SK-N-SH treated with all-trans-retinoic acid at 6 μM for 48 hours (cell line): Measurements from ENCODE around the gene CRYL1.

Source experiments
- ATAC-seq: fragments of 200-7000 bp; cut with Tn5 transposase; 3 replicates; pipeline ENCODE4 v1.9.1; 2020; ENCODE audit warnings: mild to moderate bottlenecking, moderate library complexity
- ARNTL ChIP-seq: fragments of 450-650 bp; formaldehyde crosslinking; IDR thresholded peaks from 2 replicates; pipeline ENCODE4 v1.5.0; 2020; ENCODE audit warnings: low read depth, mild to moderate bottlenecking, moderate library complexity, borderline replicate concordance
- BACH2 ChIP-seq: fragments of 250-450 bp; sonication (Bioruptor Pico); IDR thresholded peaks from 2 replicates; pipeline ENCODE4 v1.9.0; 2021; ENCODE audit warnings: mild to moderate bottlenecking, borderline replicate concordance
- CSDC2 ChIP-seq: fragments of 250-450 bp; sonication (Bioruptor Pico); IDR thresholded peaks from 2 replicates; pipeline ENCODE4 v1.5.0; 2020; ENCODE audit warnings: mild to moderate bottlenecking, moderate library complexity
- ESRRG ChIP-seq: fragments of 250-450 bp; sonication (Bioruptor Pico); IDR thresholded peaks from 2 replicates; pipeline ENCODE4 v1.6.1; 2021; ENCODE audit warnings: mild to moderate bottlenecking
- GLIS3 ChIP-seq: fragments of 250-450 bp; sonication (Bioruptor Pico); IDR thresholded peaks from 2 replicates; pipeline ENCODE4 v1.5.0; 2020; ENCODE audit warnings: mild to moderate bottlenecking, moderate library complexity
- ISL1 ChIP-seq: fragments of 250-450 bp; sonication (Bioruptor Pico); IDR thresholded peaks from 2 replicates; pipeline ENCODE4 v2.1.2; 2022; ENCODE audit warnings: mild to moderate bottlenecking, moderate library complexity
- OSR1 ChIP-seq: fragments of 250-450 bp; sonication (Bioruptor Pico); IDR thresholded peaks from 2 replicates; pipeline ENCODE4 v1.8.0; 2022; ENCODE audit warnings: moderate library complexity, mild to moderate bottlenecking, inconsistent platforms
- PPARA ChIP-seq: fragments of 250-450 bp; sonication (Bioruptor Pico); IDR thresholded peaks from 2 replicates; pipeline ENCODE4 v1.5.0; 2020; ENCODE audit warnings: mild to moderate bottlenecking, borderline replicate concordance
- RARB ChIP-seq: fragments of 250-450 bp; sonication (Bioruptor Pico); IDR thresholded peaks from 2 replicates; pipeline ENCODE4 v1.8.0; 2021; ENCODE audit warnings: mild to moderate bottlenecking, moderate library complexity
- TCF4 ChIP-seq: fragments of 250-450 bp; sonication (Bioruptor Pico); IDR thresholded peaks from 2 replicates; pipeline ENCODE4 v1.8.0; 2021; ENCODE audit warnings: mild to moderate bottlenecking, moderate library complexity, borderline replicate concordance
- ZC3H10 ChIP-seq: fragments of 250-450 bp; sonication (Bioruptor Pico); IDR thresholded peaks from 2 replicates; pipeline ENCODE4 v1.5.1; 2021; ENCODE audit warnings: mild to moderate bottlenecking, moderate library complexity
- ZFP3 ChIP-seq: fragments of 250-450 bp; sonication (Bioruptor Pico); IDR thresholded peaks from 2 replicates; pipeline ENCODE4 v1.5.0; 2020; ENCODE audit warnings: mild to moderate bottlenecking, moderate library complexity
- ZFP30 ChIP-seq: fragments of 450-650 bp; formaldehyde crosslinking; IDR thresholded peaks from 2 replicates; pipeline ENCODE4 v1.5.0; 2022; ENCODE audit warnings: mild to moderate bottlenecking, moderate library complexity
- ZNF565 ChIP-seq: fragments of 450-650 bp; formaldehyde crosslinking; conservative IDR thresholded peaks from 2 replicates; pipeline ENCODE4 v1.5.0; 2020; ENCODE audit warnings: low read depth, mild to moderate bottlenecking, moderate library complexity
- ZNF70 ChIP-seq: fragments of 450-650 bp; formaldehyde crosslinking; IDR thresholded peaks from 2 replicates; pipeline ENCODE4 v1.5.0; 2020; ENCODE audit warnings: mild to moderate bottlenecking, moderate library complexity
- ZNF8 ChIP-seq: fragments of 450-650 bp; formaldehyde crosslinking; IDR thresholded peaks from 2 replicates; pipeline ENCODE4 v1.5.0; 2020; ENCODE audit warnings: mild to moderate bottlenecking, moderate library complexity
- TF ChIP-seq, protein P1 (sequence below): fragments of 250-450 bp; sonication (Bioruptor Pico); IDR thresholded peaks from 2 replicates; pipeline ENCODE4 v1.5.1; 2020; ENCODE audit warnings: low read depth, mild to moderate bottlenecking, moderate library complexity
- TF ChIP-seq, protein P2 (sequence below): fragments of 250-450 bp; sonication (Bioruptor Pico); IDR thresholded peaks from 2 replicates; pipeline ENCODE4 v1.8.0; 2020; ENCODE audit warnings: mild to moderate bottlenecking, moderate library complexity, borderline replicate concordance
- TF ChIP-seq, protein P3 (sequence below): fragments of 250-450 bp; sonication (Bioruptor Pico); IDR thresholded peaks from 2 replicates; pipeline ENCODE4 v1.8.0; 2021; ENCODE audit warnings: low read depth, mild to moderate bottlenecking, moderate library complexity, borderline replicate concordance
- TF ChIP-seq, protein P4 (sequence below): fragments of 250-450 bp; sonication (Bioruptor Pico); IDR thresholded peaks from 2 replicates; pipeline ENCODE4 v1.5.1; 2021; ENCODE audit warnings: mild to moderate bottlenecking, moderate library complexity

CRYL1 gene

DNA sequence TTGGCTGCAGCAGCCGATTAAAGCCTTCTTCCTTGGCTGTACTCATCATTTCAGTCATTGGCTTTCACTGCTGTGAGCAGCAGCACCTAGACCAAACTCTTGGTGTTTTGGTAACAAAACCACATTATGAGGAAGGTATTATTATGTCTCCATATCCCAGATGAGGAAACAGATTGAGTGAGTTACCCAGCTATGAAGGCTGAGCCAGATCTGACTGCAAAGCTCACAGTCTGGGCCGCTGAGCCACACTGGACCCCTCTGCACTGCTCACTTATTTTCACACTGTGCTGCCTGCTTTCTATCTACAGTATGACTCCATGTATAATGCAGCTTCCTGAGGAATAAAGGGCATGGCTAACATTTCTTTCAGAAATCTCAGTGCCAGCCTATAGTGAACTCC, 24.5 kb downstream of the CRYL1 start:
- TF ChIP-seq ZNF565 = no peak
- TF ChIP-seq, protein P1, sequence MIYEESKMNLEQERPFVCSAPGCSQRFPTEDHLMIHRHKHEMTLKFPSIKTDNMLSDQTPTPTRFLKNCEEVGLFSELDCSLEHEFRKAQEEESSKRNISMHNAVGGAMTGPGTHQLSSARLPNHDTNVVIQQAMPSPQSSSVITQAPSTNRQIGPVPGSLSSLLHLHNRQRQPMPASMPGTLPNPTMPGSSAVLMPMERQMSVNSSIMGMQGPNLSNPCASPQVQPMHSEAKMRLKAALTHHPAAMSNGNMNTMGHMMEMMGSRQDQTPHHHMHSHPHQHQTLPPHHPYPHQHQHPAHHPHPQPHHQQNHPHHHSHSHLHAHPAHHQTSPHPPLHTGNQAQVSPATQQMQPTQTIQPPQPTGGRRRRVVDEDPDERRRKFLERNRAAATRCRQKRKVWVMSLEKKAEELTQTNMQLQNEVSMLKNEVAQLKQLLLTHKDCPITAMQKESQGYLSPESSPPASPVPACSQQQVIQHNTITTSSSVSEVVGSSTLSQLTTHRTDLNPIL (CRISPR knock-in tag) = no peak
- no peak for TF ChIP-seq ZNF8 (CRISPR knock-in tag)
- TF ChIP-seq ARNTL (CRISPR knock-in tag) = no peak
- no peak for TF ChIP-seq OSR1 (CRISPR knock-in tag)
- TF ChIP-seq RARB (CRISPR knock-in tag) = no peak
- no peak for TF ChIP-seq ZNF70 (CRISPR knock-in tag)
- no peak for TF ChIP-seq GLIS3 (CRISPR knock-in tag)
- no peak for TF ChIP-seq CSDC2 (CRISPR knock-in tag)
- TF ChIP-seq BACH2 (CRISPR knock-in tag) = no peak
- no peak for TF ChIP-seq ESRRG
- TF ChIP-seq ZC3H10 (CRISPR knock-in tag) = no peak
- TF ChIP-seq ISL1 = no peak
- no peak for TF ChIP-seq TCF4 (CRISPR knock-in tag)
- no peak for ATAC-seq

DNA sequence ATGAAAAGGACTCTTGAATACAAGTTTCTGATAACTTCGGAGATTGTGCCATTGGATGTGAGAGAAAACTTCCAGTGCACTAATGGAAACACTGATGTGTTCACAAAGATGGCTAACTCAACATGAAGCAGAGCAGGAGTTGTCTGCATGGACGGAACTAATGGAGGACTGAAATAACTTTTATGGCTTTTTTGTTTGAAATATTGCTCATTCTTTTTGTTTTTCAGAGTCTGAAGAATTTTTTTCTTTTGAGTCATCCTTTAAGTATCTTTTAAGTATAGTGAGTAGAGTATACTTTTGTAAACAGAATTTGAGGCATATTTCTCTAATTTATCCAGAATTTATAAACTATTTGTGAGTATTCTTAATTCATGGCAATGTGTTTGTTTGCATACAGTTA, 25.7 kb downstream of the CRYL1 start:
- ATAC-seq = no peak
- TF ChIP-seq ISL1 (no peak), ZNF8 (CRISPR knock-in tag) (no peak), ZNF70 (CRISPR knock-in tag) (no peak), PPARA (CRISPR knock-in tag) (no peak), ZFP3 (no peak), OSR1 (CRISPR knock-in tag) (no peak), RARB (CRISPR knock-in tag) (no peak), ZFP30 (CRISPR knock-in tag) (no peak)
- TF ChIP-seq, protein P1 (CRISPR knock-in tag) = no peak
- TF ChIP-seq, protein P2, sequence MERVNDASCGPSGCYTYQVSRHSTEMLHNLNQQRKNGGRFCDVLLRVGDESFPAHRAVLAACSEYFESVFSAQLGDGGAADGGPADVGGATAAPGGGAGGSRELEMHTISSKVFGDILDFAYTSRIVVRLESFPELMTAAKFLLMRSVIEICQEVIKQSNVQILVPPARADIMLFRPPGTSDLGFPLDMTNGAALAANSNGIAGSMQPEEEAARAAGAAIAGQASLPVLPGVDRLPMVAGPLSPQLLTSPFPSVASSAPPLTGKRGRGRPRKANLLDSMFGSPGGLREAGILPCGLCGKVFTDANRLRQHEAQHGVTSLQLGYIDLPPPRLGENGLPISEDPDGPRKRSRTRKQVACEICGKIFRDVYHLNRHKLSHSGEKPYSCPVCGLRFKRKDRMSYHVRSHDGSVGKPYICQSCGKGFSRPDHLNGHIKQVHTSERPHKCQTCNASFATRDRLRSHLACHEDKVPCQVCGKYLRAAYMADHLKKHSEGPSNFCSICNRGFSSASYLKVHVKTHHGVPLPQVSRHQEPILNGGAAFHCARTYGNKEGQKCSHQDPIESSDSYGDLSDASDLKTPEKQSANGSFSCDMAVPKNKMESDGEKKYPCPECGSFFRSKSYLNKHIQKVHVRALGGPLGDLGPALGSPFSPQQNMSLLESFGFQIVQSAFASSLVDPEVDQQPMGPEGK = no peak
- TF ChIP-seq, all 23 proteins: peak for 0

DNA sequence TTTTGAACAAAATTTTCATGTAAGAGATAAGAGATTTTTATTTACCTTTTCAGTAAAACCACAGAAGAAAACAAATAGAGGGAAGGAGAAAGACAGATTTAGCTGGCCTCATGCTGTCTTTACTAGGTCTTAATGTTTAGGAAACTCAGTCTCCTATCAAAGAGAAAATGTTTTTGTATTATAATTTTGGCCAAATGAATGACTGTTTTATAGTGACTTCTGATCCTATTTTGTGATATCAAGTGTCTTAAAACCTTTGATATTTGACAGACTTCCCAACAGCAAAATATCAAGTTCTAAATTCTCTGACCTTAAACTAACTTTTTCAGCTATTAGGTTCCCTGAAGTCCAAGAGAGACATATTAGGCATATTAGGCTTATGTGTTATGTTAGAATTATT, 27.0 kb downstream of the CRYL1 start:
- TF ChIP-seq RARB (CRISPR knock-in tag) = no peak
- TF ChIP-seq, protein P1 (CRISPR knock-in tag) = no peak
- TF ChIP-seq ARNTL (CRISPR knock-in tag) = no peak
- TF ChIP-seq ZNF565 = no peak
- no peak for TF ChIP-seq GLIS3 (CRISPR knock-in tag)
- no peak for TF ChIP-seq PPARA (CRISPR knock-in tag)
- no peak for TF ChIP-seq ISL1
- TF ChIP-seq, protein P3, sequence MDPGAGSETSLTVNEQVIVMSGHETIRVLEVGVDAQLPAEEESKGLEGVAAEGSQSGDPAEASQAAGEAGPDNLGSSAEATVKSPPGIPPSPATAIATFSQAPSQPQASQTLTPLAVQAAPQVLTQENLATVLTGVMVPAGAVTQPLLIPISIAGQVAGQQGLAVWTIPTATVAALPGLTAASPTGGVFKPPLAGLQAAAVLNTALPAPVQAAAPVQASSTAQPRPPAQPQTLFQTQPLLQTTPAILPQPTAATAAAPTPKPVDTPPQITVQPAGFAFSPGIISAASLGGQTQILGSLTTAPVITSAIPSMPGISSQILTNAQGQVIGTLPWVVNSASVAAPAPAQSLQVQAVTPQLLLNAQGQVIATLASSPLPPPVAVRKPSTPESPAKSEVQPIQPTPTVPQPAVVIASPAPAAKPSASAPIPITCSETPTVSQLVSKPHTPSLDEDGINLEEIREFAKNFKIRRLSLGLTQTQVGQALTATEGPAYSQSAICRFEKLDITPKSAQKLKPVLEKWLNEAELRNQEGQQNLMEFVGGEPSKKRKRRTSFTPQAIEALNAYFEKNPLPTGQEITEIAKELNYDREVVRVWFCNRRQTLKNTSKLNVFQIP = no peak
- TF ChIP-seq ZFP3 = no peak
- TF ChIP-seq, protein P2 = no peak
- no peak for TF ChIP-seq ZC3H10 (CRISPR knock-in tag)
- no peak for TF ChIP-seq ZNF8 (CRISPR knock-in tag)
- TF ChIP-seq BACH2 (CRISPR knock-in tag) = no peak
- TF ChIP-seq, protein P4, sequence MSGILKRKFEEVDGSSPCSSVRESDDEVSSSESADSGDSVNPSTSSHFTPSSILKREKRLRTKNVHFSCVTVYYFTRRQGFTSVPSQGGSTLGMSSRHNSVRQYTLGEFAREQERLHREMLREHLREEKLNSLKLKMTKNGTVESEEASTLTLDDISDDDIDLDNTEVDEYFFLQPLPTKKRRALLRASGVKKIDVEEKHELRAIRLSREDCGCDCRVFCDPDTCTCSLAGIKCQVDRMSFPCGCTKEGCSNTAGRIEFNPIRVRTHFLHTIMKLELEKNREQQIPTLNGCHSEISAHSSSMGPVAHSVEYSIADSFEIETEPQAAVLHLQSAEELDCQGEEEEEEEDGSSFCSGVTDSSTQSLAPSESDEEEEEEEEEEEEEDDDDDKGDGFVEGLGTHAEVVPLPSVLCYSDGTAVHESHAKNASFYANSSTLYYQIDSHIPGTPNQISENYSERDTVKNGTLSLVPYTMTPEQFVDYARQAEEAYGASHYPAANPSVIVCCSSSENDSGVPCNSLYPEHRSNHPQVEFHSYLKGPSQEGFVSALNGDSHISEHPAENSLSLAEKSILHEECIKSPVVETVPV (CRISPR knock-in tag) = no peak
- TF ChIP-seq ESRRG = no peak
- no peak for TF ChIP-seq CSDC2 (CRISPR knock-in tag)
- ATAC-seq = no peak
